ENCODE results near the gene PNRC1. TPM values are rescaled to one million over a fixed set of nuclear protein-coding genes. Genes with fewer than 3 reads are reported as not detected.

Gene PNRC1
- total and polyA plus RNA-seq, 2 donors (not counting 1 experiment from before 2014, with no cell fraction given), result 158 to 486 TPM

DNA sequence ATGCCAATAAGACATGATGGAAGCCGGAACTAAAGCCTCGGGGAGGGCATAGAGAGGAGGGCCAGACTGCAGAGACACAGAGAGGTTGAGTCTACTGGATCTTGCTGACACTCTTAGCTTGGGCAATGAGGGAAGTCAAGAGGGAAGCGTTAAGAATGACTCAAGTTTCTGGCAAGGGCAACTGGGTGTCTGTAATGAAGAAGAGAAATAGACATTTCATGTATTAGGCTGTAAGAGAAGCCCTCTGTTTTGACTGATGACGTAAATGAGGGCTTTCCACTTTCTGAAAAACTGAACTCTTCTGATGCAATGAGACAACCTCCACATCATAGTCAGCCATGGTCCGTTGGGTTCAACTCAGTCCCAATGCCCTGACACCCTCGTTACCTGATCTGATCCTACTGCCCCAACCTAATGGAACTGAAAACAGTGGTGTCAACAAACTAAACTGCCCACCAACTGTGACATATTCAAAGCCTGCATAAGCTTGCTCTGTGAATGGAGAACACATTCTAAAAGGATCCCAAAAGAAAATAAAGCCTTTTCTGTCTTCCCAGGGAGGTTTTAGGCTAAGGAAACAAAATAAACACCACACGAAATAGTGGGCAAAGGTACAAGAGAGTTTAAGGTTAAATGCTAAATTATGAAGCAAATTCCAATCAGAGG, 45.8 kb upstream of the PNRC1 start:
- WGBS (ENCODE audit: insufficient coverage), result 90% methylated on average over 6 of the region's 7 CpGs
- Mint-ChIP-seq H3K4me3 (no peak overlapping the region), H3K27ac (no peak overlapping the region)

More for the DNA sequence above, 45.8 kb upstream of the PNRC1 start:
- H3K36me3 ChIP-seq (replicated peaks in 1 of 2; ENCODE audit: control extremely low read depth in 1 of 2, control insufficient read depth in 1 of 2, extremely low read depth in 1 of 2, insufficient read depth in 2 of 2, low read length in 1 of 2), result no peaks in the 10 kb centered on the region
- CTCF ChIA-PET, result no interaction called here
- H3K4me1 Mint-ChIP-seq, result peaks cover 2% of the 10 kb centered on the region
- peaks cover 1 to 18% (median 14%) of the 10 kb centered on the region in 3 donors for H3K9me3 ChIP-seq (ENCODE audit: control extremely low read depth in 1 of 3, control insufficient read depth in 2 of 3, insufficient read depth in 1 of 3, low read length in 2 of 3)
- no peak overlapping the region for H3K4me3 ChIP-seq (ENCODE audit: control extremely low read depth in 1 of 5, extremely low read depth in 1 of 5, insufficient read depth in 1 of 5, low read depth in 2 of 5, low read length in 4 of 5)
- intact Hi-C loops (cut with micrococcal nuclease), result no loop called here
- no peak for ATAC-seq (ENCODE audit: low read depth)
- H3K27ac ChIP-seq (ENCODE audit: low read length in 2 of 2), result no peak overlapping the region
- no peak overlapping the region for H3K9ac ChIP-seq (ENCODE audit: low read length)
- no peak for DNase-seq
- peaks cover 7% of the 10 kb centered on the region for H3K9me3 Mint-ChIP-seq (ENCODE audit: insufficient read depth)
- no peak for TF ChIP-seq EZH2 (IDR thresholded peaks at IDR 0.05; ENCODE audit: borderline replicate concordance, insufficient read depth, low read depth, low read length, poor library complexity, severe bottlenecking)
- TF ChIP-seq, protein P1, sequence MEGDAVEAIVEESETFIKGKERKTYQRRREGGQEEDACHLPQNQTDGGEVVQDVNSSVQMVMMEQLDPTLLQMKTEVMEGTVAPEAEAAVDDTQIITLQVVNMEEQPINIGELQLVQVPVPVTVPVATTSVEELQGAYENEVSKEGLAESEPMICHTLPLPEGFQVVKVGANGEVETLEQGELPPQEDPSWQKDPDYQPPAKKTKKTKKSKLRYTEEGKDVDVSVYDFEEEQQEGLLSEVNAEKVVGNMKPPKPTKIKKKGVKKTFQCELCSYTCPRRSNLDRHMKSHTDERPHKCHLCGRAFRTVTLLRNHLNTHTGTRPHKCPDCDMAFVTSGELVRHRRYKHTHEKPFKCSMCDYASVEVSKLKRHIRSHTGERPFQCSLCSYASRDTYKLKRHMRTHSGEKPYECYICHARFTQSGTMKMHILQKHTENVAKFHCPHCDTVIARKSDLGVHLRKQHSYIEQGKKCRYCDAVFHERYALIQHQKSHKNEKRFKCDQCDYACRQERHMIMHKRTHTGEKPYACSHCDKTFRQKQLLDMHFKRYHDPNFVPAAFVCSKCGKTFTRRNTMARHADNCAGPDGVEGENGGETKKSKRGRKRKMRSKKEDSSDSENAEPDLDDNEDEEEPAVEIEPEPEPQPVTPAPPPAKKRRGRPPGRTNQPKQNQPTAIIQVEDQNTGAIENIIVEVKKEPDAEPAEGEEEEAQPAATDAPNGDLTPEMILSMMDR (IDR thresholded peaks at IDR 0.05), result no peak
- no peaks in the 10 kb centered on the region for H3K4me1 ChIP-seq (ENCODE audit: control insufficient read depth in 2 of 2, insufficient read depth in 2 of 2, low read length in 2 of 2)
- peaks cover 4% of the 10 kb centered on the region for H3K27me3 Mint-ChIP-seq
- H3K4me2 ChIP-seq (replicated peaks; ENCODE audit: low read depth, low read length, poor library complexity, severe bottlenecking), result no peak overlapping the region
- peaks cover 0 to 2% (median 0%) of the 10 kb centered on the region in 4 experiments for H3K27me3 ChIP-seq (replicated peaks in 1 of 4; ENCODE audit: control extremely low read depth in 1 of 4, control insufficient read depth in 3 of 4, insufficient read depth in 4 of 4, low read length in 3 of 4)
- H2AFZ ChIP-seq (ENCODE audit: insufficient read depth, low read depth, low read length, poor library complexity, severe bottlenecking), result no peak overlapping the region
- no peaks in the 10 kb centered on the region for H3K79me2 ChIP-seq (ENCODE audit: control insufficient read depth, insufficient read depth, low read length)
- H4K20me1 ChIP-seq (ENCODE audit: control insufficient read depth, insufficient read depth, low read length, poor library complexity, severe bottlenecking), result no peaks in the 10 kb centered on the region
- POLR2A ChIA-PET, result no interaction called here
